Immature natural killer cell (primary cell): ENCODE data around the gene SBNO2. TPM values are rescaled to one million over a fixed set of nuclear protein-coding genes. Genes with fewer than 3 reads are reported as not detected.
"Not testable (repeated sequence)": the region's sequence is repeated elsewhere in the genome, so short reads cannot be mapped to it uniquely, and the experiment has no call there.

ENCODE experiments used
- DNase-seq, 3 donors: peaks; one replicate each; pipeline ENCODE4 v3.0.0; 2022; ENCODE audit warnings: mixed read lengths in 1 of 3
- H3K27ac Mint-ChIP-seq, 6 donors: one replicate each; pipeline ENCODE4 v1.8.0; 2020; ENCODE audit warnings: mixed read lengths in 6 of 6, mild to moderate bottlenecking in 5 of 6, inconsistent platforms in 4 of 6, moderate library complexity in 3 of 6
- H3K27me3 Mint-ChIP-seq, 3 donors: one replicate each; pipeline ENCODE4 v1.8.0; 2020 to 2021; ENCODE audit warnings: low read depth in 3 of 3, mild to moderate bottlenecking in 3 of 3, mixed read lengths in 3 of 3, moderate library complexity in 3 of 3, inconsistent platforms in 1 of 3
- H3K36me3 Mint-ChIP-seq, 3 donors: one replicate each; pipeline ENCODE4 v1.8.0; 2020; ENCODE audit warnings: mixed read lengths in 3 of 3, inconsistent platforms in 2 of 3, mild to moderate bottlenecking in 2 of 3
- H3K4me1 Mint-ChIP-seq, 2 donors: one replicate each; pipeline ENCODE4 v1.8.0; 2020; ENCODE audit warnings: inconsistent platforms in 2 of 2, mild to moderate bottlenecking in 2 of 2, mixed read lengths in 2 of 2, moderate library complexity in 1 of 2
- H3K4me3 Mint-ChIP-seq, 5 donors: one replicate each; pipeline ENCODE4 v1.8.0; 2020; ENCODE audit warnings: mild to moderate bottlenecking in 5 of 5, mixed read lengths in 5 of 5, inconsistent platforms in 3 of 5, moderate library complexity in 3 of 5
- H3K9me3 Mint-ChIP-seq, 6 donors: one replicate each; pipeline ENCODE4 v1.8.0; 2020; ENCODE audit warnings: mild to moderate bottlenecking in 6 of 6, mixed read lengths in 6 of 6, inconsistent platforms in 4 of 6, moderate library complexity in 3 of 6
- polyA plus RNA-seq, 3 donors: library from polyadenylated mRNA; unstranded; fragments of 300-500 nt; fragmentation: Illumina TruSeq; gene quantifications; one replicate each; pipeline ENCODE4 v1.2.3, GENCODE V29; 2021

SBNO2 gene
- polyA plus RNA-seq, 3 donors from 2014 or later = 0.27 to 3.4 (median 0.89) TPM

DNA sequence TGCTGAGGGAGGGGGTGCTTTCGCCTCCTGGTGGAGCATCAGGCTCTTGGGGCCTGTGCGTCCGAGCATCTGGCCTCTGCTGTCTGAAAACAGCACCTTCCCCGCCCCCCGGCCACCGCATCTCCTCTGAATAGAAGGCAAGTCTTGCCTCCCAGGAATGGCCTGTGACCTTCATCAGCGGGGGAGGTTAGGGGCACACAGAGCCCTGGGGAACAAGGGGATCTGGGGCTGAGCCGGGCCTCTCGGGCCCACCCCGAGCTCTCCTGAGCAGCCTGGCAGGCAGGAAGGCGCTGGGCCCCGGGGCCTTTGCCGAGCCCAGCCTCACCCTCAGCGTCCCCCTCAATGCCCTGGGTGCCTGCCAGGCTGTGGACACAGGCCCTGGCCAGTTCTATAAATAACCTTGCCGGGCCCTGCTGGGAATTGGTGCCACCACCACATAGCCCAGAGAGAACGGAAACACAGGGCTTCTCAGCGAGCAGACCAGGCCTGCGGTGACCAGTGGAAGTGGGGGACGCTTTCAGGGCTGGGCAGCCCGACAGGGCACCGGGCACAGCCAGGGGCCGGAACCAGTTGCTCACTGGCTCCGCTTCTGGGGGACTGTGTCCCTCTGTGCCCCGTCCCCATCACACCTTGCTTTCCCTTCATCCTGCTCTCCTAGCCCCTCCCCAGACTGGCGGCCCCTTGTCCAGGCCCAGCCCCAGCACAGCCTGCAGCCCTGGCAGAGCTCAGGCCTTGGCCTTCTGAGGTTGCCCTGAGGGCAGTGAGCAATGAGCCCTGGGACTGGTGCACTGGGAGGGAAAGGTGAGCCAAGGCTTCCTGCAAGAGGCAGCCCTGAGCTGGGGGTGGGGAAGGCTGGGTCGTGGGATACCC lies 41.0 kb upstream of the SBNO2 start:
- no peaks in the 10 kb centered on the region for H3K9me3 Mint-ChIP-seq
- no peak overlapping the region for H3K4me3 Mint-ChIP-seq
- H3K27ac Mint-ChIP-seq = no peak overlapping the region
- peaks cover 0 to 2% (median 1%) of the 10 kb centered on the region in 3 donors for H3K27me3 Mint-ChIP-seq
- peaks cover 13 to 22% of the 10 kb centered on the region in 2 donors for H3K4me1 Mint-ChIP-seq
- no peak for DNase-seq
- H3K36me3 Mint-ChIP-seq = peaks cover 0 to 4% (median 0%) of the 10 kb centered on the region in 3 donors

DNA sequence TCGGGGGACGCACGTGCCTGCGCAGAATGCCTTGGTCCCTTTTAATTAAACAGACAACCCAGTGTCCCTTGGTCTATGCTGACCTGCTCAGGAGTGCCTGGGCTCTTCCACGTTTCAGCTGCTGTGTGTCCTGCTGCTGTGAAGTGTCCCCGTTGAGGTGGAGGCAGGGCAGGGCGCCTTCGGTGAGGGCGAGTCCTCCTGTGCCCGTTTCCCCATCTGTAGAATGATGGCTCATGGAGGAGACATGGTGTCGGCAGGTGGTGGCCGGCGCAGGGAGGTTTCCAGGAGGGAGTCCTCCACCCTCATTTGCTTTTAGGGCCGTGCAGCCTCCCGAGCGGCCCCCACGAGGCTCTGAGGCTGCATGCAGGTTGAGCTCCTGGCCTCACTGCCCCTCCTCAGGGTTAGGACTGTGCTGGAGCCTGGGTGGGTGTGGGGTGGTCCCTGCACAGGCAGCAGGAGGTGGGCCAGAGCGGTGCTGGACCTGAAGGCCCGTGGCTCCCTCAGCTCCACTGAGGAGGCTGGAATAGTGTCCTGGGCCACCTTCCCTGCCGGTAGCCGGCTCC lies 40.3 kb upstream of the SBNO2 start:
- peak overlapping the region in 2 of 5 donors; percentile 40 to 71 for H3K4me3 Mint-ChIP-seq
- H3K36me3 Mint-ChIP-seq = peaks cover 0 to 4% (median 0%) of the 10 kb centered on the region in 3 donors
- H3K9me3 Mint-ChIP-seq = no peaks in the 10 kb centered on the region
- H3K4me1 Mint-ChIP-seq = peaks cover 13 to 27% of the 10 kb centered on the region in 2 donors
- DNase-seq = no peak
- peaks cover 0 to 2% (median 1%) of the 10 kb centered on the region in 3 donors for H3K27me3 Mint-ChIP-seq
- H3K27ac Mint-ChIP-seq = peak overlapping the region in 5 of 6 donors; percentile 64 to 85 (median 78)

DNA sequence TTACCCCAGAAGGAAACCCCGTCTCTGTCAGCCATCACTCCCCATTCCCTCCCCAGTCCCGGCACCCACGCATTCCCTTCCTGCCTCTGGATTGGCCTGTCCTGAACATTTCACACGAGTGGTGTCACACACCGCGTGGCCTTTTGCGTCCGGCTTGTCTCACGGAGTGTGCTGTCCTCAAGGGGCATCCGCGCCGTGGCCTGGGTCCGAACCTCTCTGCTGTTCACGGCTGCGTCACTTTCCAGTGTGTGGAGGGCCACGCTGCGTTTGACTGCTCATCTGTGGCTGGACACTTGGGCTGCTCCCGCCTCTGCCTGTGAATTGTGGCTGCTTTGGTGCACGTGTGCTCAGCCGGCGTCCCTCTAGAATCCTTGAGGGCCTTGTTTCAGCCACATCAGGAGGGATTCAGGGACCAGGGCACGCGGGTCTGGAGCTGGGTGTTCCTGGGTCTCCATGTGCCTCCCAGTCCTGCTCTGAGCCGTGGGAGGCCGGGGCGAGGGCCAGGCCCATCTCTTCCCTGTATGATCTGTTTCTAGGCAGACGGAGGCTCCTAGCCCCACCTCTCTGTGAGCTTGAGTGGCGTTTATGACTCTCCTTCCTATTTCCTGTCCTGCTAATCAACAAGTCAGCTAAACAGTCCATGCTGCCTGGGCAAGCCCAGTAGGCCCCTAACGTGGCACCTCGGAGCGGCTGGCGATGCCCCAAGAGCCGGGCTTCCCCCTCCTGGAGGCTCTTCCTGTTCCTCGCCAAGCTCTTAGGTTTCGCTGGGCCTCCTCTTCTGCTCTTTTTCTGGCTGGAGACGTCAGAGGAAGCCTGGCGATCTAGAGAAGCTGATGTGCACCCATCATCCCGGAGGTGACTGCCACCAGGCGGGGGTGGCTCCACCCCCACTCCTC lies 39.6 kb upstream of the SBNO2 start:
- peaks cover 13 to 29% of the 10 kb centered on the region in 2 donors for H3K4me1 Mint-ChIP-seq

DNA sequence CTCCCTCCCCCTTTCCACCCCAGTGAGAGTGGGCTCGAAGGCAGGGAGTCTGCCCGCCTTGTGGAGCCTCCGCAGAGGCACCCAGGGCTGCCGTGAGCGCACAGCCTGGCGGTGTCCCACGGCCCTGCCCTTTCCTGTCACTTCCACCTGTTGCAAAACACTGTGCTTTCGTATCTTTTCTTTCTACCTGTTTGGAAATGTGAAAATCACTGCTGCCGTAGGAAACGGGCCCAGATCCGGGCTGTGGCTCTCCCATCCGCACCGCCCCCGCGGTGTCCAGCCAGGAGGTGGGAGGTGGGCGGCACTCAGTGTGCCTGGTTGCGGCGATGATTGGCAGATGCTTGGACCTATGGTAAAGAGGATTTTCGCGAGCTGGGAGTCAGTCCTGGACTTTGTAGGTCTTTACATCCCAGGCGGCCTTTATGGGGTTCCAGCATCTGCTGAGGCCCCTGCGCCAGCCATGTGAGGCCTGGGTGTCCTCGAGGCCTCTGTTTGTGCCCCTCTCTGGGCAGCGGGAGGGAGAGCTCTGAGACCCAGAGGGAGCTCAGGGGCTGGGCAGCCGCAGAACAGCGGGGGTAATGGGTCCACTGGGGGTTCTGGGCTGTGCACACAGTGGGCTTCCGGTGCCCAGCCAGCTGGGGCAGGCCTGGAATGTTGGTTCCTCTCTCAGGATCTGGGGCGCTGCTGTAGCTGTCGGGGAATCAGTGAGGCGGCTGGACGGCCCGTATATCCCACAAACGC lies 37.6 kb upstream of the SBNO2 start:
- Mint-ChIP-seq H3K27me3 (peaks cover 7 to 9% (median 8%) of the 10 kb centered on the region in 3 donors), H3K27ac (peak overlapping the region in 1 of 6 donors; percentile 42), H3K4me3 (no peak overlapping the region), H3K9me3 (no peaks in the 10 kb centered on the region), H3K4me1 (peaks cover 31 to 42% of the 10 kb centered on the region in 2 donors), H3K36me3 (peaks cover 0 to 4% (median 0%) of the 10 kb centered on the region in 3 donors)
- no peak for DNase-seq

More for the DNA sequence above, 39.6 kb upstream of the SBNO2 start:
- Mint-ChIP-seq H3K4me3 (peak overlapping the region in 3 of 5 donors; percentile 40 to 71 (median 55)), H3K9me3 (no peaks in the 10 kb centered on the region), H3K27ac (peak overlapping the region; percentile 60 to 85 (median 76)), H3K36me3 (peaks cover 0 to 4% (median 0%) of the 10 kb centered on the region in 3 donors), H3K27me3 (peaks cover 0 to 2% (median 1%) of the 10 kb centered on the region in 3 donors)
- peak in 1 of 3 donors; percentile 15 for DNase-seq

DNA sequence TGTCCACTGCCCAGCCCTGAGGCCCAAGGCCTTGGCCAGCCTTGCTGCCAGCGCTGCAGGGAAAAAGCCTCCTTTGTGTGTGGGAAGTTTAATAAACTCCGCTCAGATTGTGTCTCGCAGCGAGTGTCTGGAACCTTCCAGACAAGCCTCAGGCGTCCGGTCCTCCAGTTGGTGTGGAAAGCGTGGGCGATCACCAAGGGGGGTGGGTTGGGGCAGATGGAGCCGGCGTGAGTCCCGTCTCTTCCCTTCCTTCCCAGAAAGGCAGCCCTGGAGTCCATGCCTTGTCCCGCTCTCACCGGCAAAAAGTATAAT lies 36.1 kb upstream of the SBNO2 start:
- Mint-ChIP-seq H3K27ac (no peak overlapping the region), H3K36me3 (peaks cover 0 to 4% (median 0%) of the 10 kb centered on the region in 3 donors), H3K4me3 (peak overlapping the region in 1 of 5 donors; percentile 33), H3K4me1 (peaks cover 34 to 42% of the 10 kb centered on the region in 2 donors), H3K27me3 (peaks cover 10 to 13% (median 12%) of the 10 kb centered on the region in 3 donors), H3K9me3 (no peaks in the 10 kb centered on the region)
- no peak for DNase-seq

DNA sequence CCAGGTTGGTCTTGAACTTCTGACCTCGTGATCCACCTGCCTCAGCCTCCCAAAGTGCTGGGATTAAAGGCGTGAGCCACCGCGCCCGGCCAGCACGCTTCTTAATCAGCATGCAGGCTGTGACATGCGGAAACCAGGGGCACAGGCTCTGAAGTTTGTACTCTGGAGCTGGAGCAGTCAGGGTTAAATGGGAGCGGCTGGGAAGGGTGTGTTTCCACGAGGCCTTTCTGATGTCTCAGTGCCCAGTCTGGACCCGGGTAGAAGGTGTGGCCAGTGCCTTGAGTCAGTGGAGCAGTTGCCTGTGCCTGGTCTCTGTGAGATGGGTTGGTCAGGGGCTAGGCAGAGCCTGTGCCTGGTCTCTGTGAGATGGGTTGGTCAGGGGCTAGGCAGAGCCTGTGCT lies 34.8 kb upstream of the SBNO2 start:
- peaks cover 28 to 37% of the 10 kb centered on the region in 2 donors for H3K4me1 Mint-ChIP-seq
- not testable (repeated sequence) for DNase-seq

DNA sequence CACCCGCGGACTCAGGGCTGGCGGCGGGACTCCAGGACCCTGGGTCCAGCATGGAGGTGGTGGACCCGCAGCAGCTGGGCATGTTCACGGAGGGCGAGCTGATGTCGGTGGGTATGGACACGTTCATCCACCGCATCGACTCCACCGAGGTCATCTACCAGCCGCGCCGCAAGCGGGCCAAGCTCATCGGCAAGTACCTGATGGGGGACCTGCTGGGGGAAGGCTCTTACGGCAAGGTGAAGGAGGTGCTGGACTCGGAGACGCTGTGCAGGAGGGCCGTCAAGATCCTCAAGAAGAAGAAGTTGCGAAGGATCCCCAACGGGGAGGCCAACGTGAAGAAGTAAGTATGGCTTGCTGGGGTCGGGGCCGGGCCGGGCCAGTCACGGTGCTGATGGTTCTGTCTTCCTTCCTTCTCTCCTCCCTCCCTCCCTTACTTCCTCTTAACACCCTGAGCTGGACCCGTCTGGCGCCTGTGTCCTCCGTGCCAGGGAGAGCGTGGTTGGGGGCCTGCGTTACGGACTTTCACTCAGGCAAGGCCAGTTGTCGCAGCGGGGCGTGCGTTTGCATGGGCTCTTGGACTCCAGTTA lies 32.9 kb upstream of the SBNO2 start:
- H3K9me3 Mint-ChIP-seq = no peaks in the 10 kb centered on the region
- peaks cover 30 to 36% of the 10 kb centered on the region in 2 donors for H3K4me1 Mint-ChIP-seq
- H3K36me3 Mint-ChIP-seq = no peaks in the 10 kb centered on the region
- peak overlapping the region; percentile 85 to 92 (median 89) for H3K27ac Mint-ChIP-seq
- peaks cover 8 to 13% (median 10%) of the 10 kb centered on the region in 3 donors for H3K27me3 Mint-ChIP-seq
- peak overlapping the region; percentile 90 to 93 (median 92) for H3K4me3 Mint-ChIP-seq
- peak; percentile 22 to 56 (median 33) for DNase-seq

More for the DNA sequence above, 34.8 kb upstream of the SBNO2 start:
- Mint-ChIP-seq H3K27me3 (peaks cover 10 to 13% (median 10%) of the 10 kb centered on the region in 3 donors), H3K4me3 (peak overlapping the region in 2 of 5 donors; percentile 38 to 47)
- H3K9me3 Mint-ChIP-seq, H3K36me3 Mint-ChIP-seq, H3K27ac Mint-ChIP-seq: not testable (repeated sequence)

DNA sequence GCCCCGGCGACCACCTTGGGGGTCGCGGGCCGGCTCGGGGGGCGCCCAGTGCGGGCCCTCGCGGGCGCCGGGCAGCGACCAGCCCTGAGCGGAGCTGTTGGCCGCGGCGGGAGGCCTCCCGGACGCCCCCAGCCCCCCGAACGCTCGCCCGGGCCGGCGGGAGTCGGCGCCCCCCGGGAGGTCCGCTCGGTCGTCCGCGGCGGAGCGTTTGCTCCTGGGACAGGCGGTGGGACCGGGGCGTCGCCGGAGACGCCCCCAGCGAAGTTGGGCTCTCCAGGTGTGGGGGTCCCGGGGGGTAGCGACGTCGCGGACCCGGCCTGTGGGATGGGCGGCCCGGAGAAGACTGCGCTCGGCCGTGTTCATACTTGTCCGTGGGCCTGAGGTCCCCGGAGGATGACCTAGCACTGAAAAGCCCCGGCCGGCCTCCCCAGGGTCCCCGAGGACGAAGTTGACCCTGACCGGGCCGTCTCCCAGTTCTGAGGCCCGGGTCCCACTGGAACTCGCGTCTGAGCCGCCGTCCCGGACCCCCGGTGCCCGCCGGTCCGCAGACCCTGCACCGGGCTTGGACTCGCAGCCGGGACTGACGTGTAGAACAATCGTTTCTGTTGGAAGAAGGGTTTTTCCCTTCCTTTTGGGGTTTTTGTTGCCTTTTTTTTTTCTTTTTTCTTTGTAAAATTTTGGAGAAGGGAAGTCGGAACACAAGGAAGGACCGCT lies 32.2 kb upstream of the SBNO2 start:
- Mint-ChIP-seq H3K9me3 (no peaks in the 10 kb centered on the region), H3K4me1 (peaks cover 30 to 32% of the 10 kb centered on the region in 2 donors), H3K4me3 (peak overlapping the region; percentile 90 to 93 (median 92)), H3K27ac (peak overlapping the region; percentile 85 to 92 (median 89)), H3K36me3 (no peaks in the 10 kb centered on the region), H3K27me3 (peaks cover 8 to 13% (median 10%) of the 10 kb centered on the region in 3 donors)
- DNase-seq = no peak

DNA sequence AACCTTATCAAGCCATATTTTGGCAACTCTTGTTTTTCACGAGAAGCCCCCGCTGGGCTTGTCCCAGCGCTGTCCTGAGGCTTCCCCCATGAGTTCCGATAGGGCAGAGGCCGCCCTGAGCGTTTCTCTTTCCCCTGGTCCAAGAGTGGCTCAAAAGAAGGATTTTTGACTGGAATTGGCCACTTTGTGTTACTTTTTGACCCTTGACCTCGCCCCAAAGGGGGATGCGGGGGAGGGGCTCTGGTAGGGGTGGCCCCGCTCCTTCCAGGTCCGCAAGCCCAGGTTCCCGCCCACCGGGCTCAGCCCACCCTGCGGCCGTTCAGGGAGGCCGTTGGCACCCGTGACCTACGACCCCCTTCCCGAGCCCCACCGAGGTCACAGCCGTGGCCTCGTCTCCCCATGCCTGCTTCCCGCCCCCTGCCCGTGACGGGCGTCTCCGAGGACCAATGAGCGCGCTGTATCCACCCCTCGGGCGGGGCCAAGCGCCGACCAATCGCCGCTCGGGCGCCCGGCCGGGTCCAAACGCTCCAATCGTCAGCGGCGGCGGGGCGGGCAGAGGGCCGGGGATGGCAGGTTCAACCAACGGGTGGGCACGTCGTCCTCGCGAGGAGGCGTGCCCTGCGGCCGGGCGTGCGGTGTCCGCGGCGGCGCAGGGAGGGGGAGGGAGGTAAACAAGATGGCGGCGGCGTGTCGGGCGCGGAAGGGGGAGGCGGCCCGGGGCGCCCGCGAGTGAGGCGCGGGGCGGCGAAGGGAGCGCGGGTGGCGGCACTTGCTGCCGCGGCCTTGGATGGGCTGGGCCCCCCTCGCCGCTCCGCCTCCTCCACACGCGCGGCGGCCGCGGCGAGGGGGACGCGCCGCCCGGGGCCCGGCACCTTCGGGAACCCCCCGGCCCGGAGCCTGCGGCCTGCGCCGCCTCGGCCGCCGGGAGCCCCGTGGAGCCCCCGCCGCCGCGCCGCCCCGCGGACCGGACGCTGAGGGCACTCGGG lies 31.3 kb upstream of the SBNO2 start, which contains the start of gene STK11:
Gene STK11, plus strand, starts transcription at position 665 of the 986 bp plus-strand sequence. CDS start 1,136 bp downstream, outside the sequence.
- Mint-ChIP-seq H3K27ac (peak within 1 kb of the TSS; percentile 85 to 92 (median 89)), H3K4me1 (peaks cover 30 to 32% of the 10 kb centered on the region in 2 donors), H3K36me3 (no peaks in the 10 kb centered on the region), H3K4me3 (peak within 1 kb of the TSS; percentile 90 to 93 (median 92)), H3K27me3 (peaks cover 8 to 13% (median 10%) of the 10 kb centered on the region in 3 donors), H3K9me3 (no peaks in the 10 kb centered on the region)
- peak; percentile 100 for DNase-seq

DNA sequence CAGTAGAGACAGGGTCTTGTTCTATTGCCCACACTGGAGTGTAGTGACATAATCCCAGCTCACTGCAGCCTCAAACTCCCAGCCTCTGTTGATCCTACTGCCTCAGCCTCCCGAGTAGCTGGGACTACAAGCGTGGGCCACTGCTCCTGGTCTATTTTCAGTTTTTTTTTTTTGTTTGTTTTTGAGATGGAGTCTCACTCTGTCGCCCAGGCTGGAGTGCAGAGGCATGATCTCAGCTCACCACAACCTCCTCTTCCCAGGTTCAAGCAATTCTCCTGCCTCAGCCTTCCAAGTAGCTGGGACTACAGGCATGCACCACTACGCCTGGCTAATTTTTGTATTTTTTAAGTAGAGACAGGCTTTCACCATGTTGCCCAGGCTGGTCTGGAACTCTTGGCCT lies 26.5 kb upstream of the SBNO2 start:
- DNase-seq, H3K27ac Mint-ChIP-seq, H3K4me1 Mint-ChIP-seq, H3K4me3 Mint-ChIP-seq, H3K9me3 Mint-ChIP-seq, H3K36me3 Mint-ChIP-seq, H3K27me3 Mint-ChIP-seq: not testable (repeated sequence)

DNA sequence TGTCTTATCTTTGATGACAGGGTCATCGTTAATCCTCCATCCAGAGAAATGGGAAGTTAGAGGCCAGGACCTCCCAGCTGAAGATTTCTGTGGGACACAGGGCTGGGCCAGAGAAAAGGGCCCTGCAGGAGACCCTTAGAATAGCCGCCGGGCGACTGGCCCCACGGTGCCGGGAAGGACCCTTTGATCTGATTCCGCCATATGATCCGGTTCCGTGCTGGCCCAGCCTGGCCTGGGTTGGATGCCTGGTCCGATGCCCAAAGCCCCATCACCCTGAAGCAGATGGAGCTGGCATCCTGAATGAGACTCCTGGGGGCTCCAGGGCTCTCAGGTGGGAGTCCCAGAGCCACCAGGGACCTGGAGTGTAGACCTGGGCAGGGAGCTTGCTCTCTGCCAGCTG lies 25.5 kb upstream of the SBNO2 start:
- H3K9me3 Mint-ChIP-seq = no peaks in the 10 kb centered on the region
- no peak for DNase-seq
- no peaks in the 10 kb centered on the region for H3K27me3 Mint-ChIP-seq
- H3K4me1 Mint-ChIP-seq = peaks cover 6 to 9% of the 10 kb centered on the region in 2 donors
- no peaks in the 10 kb centered on the region for H3K36me3 Mint-ChIP-seq
- no peak overlapping the region for H3K4me3 Mint-ChIP-seq
- H3K27ac Mint-ChIP-seq = no peak overlapping the region
